T-helper 1 cell (primary cell): ENCODE measurements around the gene INPP5A.

Experiments used
- DNase-seq, 5 donors: peaks; one replicate each; pipeline ENCODE4 v3.0.0-alpha.2; 2012 to 2020

INPP5A gene

GRCh38 chr10:132828681-132829080 is 291.1 kb downstream of the INPP5A start:
- no peak for DNase-seq

- DNase-seq = no peak
These were observed 291.8 kb downstream of the INPP5A start for GRCh38 chr10:132829403-132829802.

- DNase-seq = no peak
These were observed 294.8 kb downstream of the INPP5A start for GRCh38 chr10:132832186-132832969.
